ENCODE data around the gene RALGAPB.

DNA sequence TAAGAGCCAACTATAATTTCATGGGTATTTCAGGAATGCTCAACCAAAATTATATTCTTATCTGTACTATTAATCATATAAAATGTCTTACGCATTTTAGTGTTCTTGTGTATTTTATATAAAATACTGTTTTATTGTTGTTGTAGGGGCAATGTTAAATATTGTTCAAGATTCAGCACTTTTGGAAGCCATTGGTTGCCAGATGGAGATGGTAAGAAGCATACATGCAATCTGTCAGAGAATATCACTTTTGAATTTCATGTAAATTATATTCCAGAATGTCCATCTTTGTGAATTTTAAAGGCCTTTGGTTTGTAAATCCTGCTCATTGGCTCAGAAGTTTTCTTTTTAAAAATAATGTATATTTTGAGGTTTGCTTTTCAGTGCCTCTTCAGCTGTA, 58.4 kb downstream of the RALGAPB start:
- TF ChIP-seq, protein P1, sequence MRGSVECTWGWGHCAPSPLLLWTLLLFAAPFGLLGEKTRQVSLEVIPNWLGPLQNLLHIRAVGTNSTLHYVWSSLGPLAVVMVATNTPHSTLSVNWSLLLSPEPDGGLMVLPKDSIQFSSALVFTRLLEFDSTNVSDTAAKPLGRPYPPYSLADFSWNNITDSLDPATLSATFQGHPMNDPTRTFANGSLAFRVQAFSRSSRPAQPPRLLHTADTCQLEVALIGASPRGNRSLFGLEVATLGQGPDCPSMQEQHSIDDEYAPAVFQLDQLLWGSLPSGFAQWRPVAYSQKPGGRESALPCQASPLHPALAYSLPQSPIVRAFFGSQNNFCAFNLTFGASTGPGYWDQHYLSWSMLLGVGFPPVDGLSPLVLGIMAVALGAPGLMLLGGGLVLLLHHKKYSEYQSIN (CRISPR knock-in tag; IDR thresholded peaks at IDR 0.05; ENCODE audit: borderline replicate concordance), result no peak
- no peak for TF ChIP-seq TBP (CRISPR knock-in tag; IDR thresholded peaks at IDR 0.05)
- TF ChIP-seq FOXM1 (CRISPR knock-in tag; IDR thresholded peaks at IDR 0.05), result no peak
- TF ChIP-seq POLR2AphosphoS5 (IDR thresholded peaks at IDR 0.05; ENCODE audit: low read depth, low read length), result no peak
- no peak for TF ChIP-seq HNRNPUL1 (IDR thresholded peaks at IDR 0.05; ENCODE audit: low read depth, low read length)
